ENCODE results near the gene PLA2G4B.

Gene PLA2G4B, protein sequence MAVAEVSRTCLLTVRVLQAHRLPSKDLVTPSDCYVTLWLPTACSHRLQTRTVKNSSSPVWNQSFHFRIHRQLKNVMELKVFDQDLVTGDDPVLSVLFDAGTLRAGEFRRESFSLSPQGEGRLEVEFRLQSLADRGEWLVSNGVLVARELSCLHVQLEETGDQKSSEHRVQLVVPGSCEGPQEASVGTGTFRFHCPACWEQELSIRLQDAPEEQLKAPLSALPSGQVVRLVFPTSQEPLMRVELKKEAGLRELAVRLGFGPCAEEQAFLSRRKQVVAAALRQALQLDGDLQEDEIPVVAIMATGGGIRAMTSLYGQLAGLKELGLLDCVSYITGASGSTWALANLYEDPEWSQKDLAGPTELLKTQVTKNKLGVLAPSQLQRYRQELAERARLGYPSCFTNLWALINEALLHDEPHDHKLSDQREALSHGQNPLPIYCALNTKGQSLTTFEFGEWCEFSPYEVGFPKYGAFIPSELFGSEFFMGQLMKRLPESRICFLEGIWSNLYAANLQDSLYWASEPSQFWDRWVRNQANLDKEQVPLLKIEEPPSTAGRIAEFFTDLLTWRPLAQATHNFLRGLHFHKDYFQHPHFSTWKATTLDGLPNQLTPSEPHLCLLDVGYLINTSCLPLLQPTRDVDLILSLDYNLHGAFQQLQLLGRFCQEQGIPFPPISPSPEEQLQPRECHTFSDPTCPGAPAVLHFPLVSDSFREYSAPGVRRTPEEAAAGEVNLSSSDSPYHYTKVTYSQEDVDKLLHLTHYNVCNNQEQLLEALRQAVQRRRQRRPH

DNA sequence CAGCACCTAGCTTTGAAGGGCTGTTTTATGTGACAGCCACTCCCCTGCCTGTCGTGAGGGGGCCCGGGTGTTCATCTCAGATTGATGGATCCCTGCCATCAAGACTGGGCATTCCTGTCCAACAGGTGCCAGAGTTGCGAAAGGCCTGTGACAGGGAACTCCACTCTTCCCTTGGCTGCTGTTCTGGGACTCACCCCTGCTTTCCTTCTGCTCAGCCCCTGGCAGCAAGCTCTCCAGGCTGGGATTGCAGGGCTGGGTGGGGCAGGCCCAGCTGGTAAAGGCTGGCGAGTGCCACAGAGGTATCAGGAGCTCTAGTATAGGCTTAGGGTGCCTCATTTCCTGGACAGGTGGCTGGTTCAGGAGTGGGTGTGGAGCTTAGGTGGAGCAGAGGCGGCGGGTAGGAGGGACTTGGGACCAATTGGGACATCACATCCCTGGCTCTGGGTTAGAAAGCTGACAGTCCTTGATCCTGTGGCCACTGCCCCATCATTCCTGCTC, at the start of gene PLA2G4B:
Gene PLA2G4B, plus strand, starts transcription at position 448 of the 498 bp plus-strand sequence. CDS start 67 bp downstream, outside the sequence.
- Histone ChIP-seq H3K27ac (peak within 1 kb of the TSS; percentile 40), H3K4me3 (ENCODE audit: low read depth, low read length) (no peak within 1 kb of the TSS), H3K9me3 (ENCODE audit: severe bottlenecking) (no peaks in the 10 kb centered on the region), H3K36me3 (peaks cover 5% of the 10 kb centered on the region), H3K27me3 (ENCODE audit: insufficient read depth, low read depth, severe bottlenecking) (no peaks in the 10 kb centered on the region)
- no peak for DNase-seq
- TF ChIP-seq, protein P1, sequence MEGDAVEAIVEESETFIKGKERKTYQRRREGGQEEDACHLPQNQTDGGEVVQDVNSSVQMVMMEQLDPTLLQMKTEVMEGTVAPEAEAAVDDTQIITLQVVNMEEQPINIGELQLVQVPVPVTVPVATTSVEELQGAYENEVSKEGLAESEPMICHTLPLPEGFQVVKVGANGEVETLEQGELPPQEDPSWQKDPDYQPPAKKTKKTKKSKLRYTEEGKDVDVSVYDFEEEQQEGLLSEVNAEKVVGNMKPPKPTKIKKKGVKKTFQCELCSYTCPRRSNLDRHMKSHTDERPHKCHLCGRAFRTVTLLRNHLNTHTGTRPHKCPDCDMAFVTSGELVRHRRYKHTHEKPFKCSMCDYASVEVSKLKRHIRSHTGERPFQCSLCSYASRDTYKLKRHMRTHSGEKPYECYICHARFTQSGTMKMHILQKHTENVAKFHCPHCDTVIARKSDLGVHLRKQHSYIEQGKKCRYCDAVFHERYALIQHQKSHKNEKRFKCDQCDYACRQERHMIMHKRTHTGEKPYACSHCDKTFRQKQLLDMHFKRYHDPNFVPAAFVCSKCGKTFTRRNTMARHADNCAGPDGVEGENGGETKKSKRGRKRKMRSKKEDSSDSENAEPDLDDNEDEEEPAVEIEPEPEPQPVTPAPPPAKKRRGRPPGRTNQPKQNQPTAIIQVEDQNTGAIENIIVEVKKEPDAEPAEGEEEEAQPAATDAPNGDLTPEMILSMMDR (IDR thresholded peaks at IDR 0.05; ENCODE audit: low read depth, low read length), result no peak

DNA sequence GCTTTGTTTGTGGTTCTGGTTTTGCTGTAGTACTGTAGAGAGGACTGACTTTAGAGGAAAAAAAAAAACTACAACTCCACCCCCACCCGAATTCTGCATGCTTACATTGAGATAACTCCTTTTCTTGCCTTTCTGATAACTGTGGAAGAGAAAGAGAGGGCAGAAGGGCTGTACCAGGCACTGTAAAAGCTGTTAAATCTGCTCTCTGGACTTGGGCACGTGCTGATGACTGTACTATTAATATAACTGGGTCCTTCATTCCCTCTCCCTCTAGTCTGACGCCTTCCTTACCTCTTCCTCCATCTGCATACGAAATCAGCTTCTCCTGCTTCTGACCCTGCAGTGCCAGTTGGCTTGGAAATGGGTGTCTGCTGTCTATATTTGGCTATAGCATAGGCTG, 49.4 kb upstream of the PLA2G4B start:
- DNase-seq, result no peak
- H3K27ac ChIP-seq, result no peak overlapping the region

DNA sequence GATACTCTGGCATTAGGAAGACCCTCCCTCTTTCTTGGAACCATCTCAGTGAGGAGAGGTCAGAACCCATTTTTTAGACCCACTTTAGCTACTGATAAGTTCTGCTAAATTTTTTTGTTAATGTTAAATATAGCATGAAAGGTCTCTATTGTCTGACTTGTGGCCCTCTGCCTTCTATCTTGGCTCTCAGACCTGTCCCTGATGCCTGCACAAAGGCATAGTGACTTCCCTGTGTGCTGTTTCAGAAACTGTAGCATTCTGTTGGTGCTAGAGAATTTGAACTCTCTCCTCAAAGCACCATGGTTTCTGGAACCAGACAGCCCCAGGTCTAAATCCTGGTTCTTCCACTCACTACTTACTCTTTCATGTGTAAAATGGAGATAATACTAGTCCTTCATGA, 49.0 kb upstream of the PLA2G4B start:
- H3K4me3 ChIP-seq (ENCODE audit: low read depth, low read length), result no peak overlapping the region
- no peaks in the 10 kb centered on the region for H3K27me3 ChIP-seq (ENCODE audit: insufficient read depth, low read depth, severe bottlenecking)
- TF ChIP-seq, protein P1 (IDR thresholded peaks at IDR 0.05; ENCODE audit: low read depth, low read length), result no peak
- no peak for DNase-seq
- H3K36me3 ChIP-seq, result no peaks in the 10 kb centered on the region
- no peak overlapping the region for H3K27ac ChIP-seq
- no peaks in the 10 kb centered on the region for H3K9me3 ChIP-seq (ENCODE audit: severe bottlenecking)

More for the DNA sequence above, 49.4 kb upstream of the PLA2G4B start:
- Histone ChIP-seq H3K36me3 (no peaks in the 10 kb centered on the region), H3K4me3 (ENCODE audit: low read depth, low read length) (no peak overlapping the region), H3K9me3 (ENCODE audit: severe bottlenecking) (no peaks in the 10 kb centered on the region), H3K27me3 (ENCODE audit: insufficient read depth, low read depth, severe bottlenecking) (no peaks in the 10 kb centered on the region)
- TF ChIP-seq, protein P1 (IDR thresholded peaks at IDR 0.05; ENCODE audit: low read depth, low read length), result no peak

DNA sequence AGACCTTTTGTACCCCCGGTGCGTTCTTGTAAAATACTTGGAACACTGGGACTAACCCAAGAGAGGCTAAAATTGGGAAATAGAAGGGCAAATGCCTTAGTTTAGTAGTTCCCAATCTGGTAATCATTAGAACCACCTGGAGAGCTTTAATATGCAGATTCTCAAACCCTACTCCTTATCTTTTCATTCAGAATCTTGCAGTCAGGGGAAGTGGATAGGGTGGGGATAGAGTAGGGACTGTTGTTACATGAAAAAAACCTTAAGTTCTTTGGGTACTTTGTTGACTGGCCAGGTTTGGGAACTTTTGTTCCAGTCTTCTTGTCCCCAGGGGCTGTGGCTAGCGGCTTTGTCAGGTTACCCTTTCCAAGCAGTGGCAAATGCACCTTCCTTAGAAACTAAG, 48.5 kb upstream of the PLA2G4B start:
- Histone ChIP-seq H3K9me3 (ENCODE audit: severe bottlenecking) (no peaks in the 10 kb centered on the region), H3K27me3 (ENCODE audit: insufficient read depth, low read depth, severe bottlenecking) (no peaks in the 10 kb centered on the region), H3K4me3 (ENCODE audit: low read depth, low read length) (no peak overlapping the region), H3K36me3 (no peaks in the 10 kb centered on the region), H3K27ac (no peak overlapping the region)
- DNase-seq, result no peak
- TF ChIP-seq, protein P1 (IDR thresholded peaks at IDR 0.05; ENCODE audit: low read depth, low read length), result no peak

DNA sequence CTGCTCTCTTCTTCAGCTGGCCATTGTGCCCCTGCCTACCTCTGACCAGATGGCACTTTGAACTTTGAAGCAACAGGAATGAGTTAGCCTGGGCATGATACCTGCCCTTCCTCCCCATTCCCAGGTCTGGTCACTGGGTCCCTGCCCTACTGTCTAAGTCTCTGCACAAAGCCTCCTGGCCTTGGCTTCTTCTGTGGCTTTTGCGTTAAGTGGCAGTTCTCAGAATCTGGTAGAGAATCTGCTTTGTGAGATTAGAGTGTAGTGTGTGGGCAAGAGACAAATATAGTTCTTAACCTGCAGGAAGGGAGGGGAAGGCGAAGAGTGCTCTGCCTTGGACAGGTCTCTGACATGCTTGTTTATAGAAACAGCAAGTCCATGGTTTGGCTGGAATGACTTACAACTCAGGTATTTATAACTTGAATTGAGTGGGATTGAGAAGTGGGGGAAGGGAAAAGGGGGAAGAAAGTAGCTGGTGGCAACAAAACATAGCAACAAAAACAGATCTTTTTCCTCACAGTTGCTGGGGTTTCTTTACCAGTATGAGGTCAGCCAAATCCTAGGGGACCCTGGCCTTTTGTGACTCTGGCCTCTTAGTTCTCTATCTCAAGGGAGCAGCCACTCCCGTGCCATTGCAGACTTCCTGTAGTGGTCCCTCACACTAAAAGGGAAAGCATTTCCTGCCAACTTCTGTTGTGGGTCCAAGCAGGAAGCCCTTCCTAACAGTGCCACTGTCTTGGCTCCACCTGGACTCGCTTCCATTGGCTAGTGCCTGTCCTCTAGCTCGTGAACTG, 47.7 kb upstream of the PLA2G4B start:
- no peak for DNase-seq
- no peaks in the 10 kb centered on the region for H3K27me3 ChIP-seq (ENCODE audit: insufficient read depth, low read depth, severe bottlenecking)
- no peaks in the 10 kb centered on the region for H3K9me3 ChIP-seq (ENCODE audit: severe bottlenecking)
- no peak overlapping the region for H3K27ac ChIP-seq
- no peaks in the 10 kb centered on the region for H3K36me3 ChIP-seq
- TF ChIP-seq, protein P1 (IDR thresholded peaks at IDR 0.05; ENCODE audit: low read depth, low read length), result no peak
- no peak overlapping the region for H3K4me3 ChIP-seq (ENCODE audit: low read depth, low read length)
